Activated CD8-positive, alpha-beta memory T cell treated with anti-CD3 and anti-CD28 coated beads, Interleukin-2, amount 10 ng/mL, durations not matched to agents 7 days and 5 days (primary cell): ENCODE data around the gene ZNF121. TPM values are rescaled to one million over a fixed set of nuclear protein-coding genes. Genes with fewer than 3 reads are reported as not detected.
"Not testable (repeated sequence)": the region's sequence is repeated elsewhere in the genome, so short reads cannot be mapped to it uniquely, and the experiment has no call there.

Experiments
- ATAC-seq: fragments of 150-1000 bp; cut with Tn5 transposase; one replicate; pipeline ENCODE4 v1.10.0; 2021; ENCODE audit warnings: moderate library complexity
- CTCF ChIA-PET: fragments of 350-600 bp; sonication (Branson Sonifier 250); formaldehyde crosslinking; loops from one replicate; lab custom pipeline; 2021; ENCODE audit warnings: antibody characterized with exemption; lab: Charles Lee
- DNase-seq: peaks from one replicate; pipeline ENCODE4 v3.0.0-alpha.2; 2020
- H3K27ac Mint-ChIP-seq: one replicate; pipeline ENCODE4 v1.8.0; 2021; ENCODE audit warnings: mild to moderate bottlenecking, mixed read lengths
- H3K27me3 Mint-ChIP-seq: one replicate; pipeline ENCODE4 v1.8.0; 2021; ENCODE audit warnings: mixed read lengths
- H3K36me3 Mint-ChIP-seq: one replicate; pipeline ENCODE4 v1.8.0; 2021; ENCODE audit warnings: mild to moderate bottlenecking, mixed read lengths
- H3K4me1 Mint-ChIP-seq: one replicate; pipeline ENCODE4 v1.8.0; 2021; ENCODE audit warnings: mixed read lengths
- H3K4me3 Mint-ChIP-seq: one replicate; pipeline ENCODE4 v1.8.0; 2021; ENCODE audit warnings: mild to moderate bottlenecking, moderate library complexity, mixed read lengths
- H3K9me3 Mint-ChIP-seq: one replicate; pipeline ENCODE4 v1.8.0; 2022; ENCODE audit warnings: low read depth, mixed read lengths
- total RNA-seq, 2 experiments: library from RNA; stranded (reverse); gene quantifications; one replicate each; pipeline ENCODE4 v1.2.3, GENCODE V29; 2021

Gene ZNF121
- total RNA-seq, result 10 to 100 TPM; 53.9 to 55.7 TPM

GRCh38 chr19:9584073-9584833 is at the start of gene ZNF121:
Gene ZNF121, minus strand, starts transcription at chr19:9584504. Its CDS starts 16,407 bp downstream, at chr19:9568097.
- H3K4me1 Mint-ChIP-seq, result peaks cover 29% of the 10 kb centered on the region
- peak within 1 kb of the TSS; percentile 92 for H3K4me3 Mint-ChIP-seq
- H3K36me3 Mint-ChIP-seq, result peaks cover 35% of the 10 kb centered on the region
- H3K9me3 Mint-ChIP-seq, result peaks cover 10% of the 10 kb centered on the region
- peak; percentile 87 for ATAC-seq
- H3K27me3 Mint-ChIP-seq, result peaks cover 7% of the 10 kb centered on the region
- peak within 1 kb of the TSS; percentile 94 for H3K27ac Mint-ChIP-seq
- DNase-seq, result peak; percentile 89
- CTCF ChIA-PET, result interaction anchor here (0.6 to 3.1 kb wide), 7 partner anchors 35 to 379 kb away, joined by 3 to 14 read pairs (median 4); partner anchors contain the start of genes ZNF266, ZNF561 and ZNF846

GRCh38 chr19:9627856-9628255 is 43.6 kb upstream of the ZNF121 start:
- Mint-ChIP-seq H3K36me3 (peaks cover 14% of the 10 kb centered on the region), H3K4me3 (no peak overlapping the region), H3K9me3 (no peaks in the 10 kb centered on the region), H3K4me1 (peaks cover 8% of the 10 kb centered on the region), H3K27me3 (no peaks in the 10 kb centered on the region), H3K27ac (no peak overlapping the region)
- CTCF ChIA-PET, result interaction anchor here (1.0 kb wide), 1 partner anchor 41 kb away, joined by 3 read pairs; no protein-coding TSS in a partner anchor
- no peak for ATAC-seq
- DNase-seq, result no peak

- peak overlapping the region; percentile 43 for H3K4me3 Mint-ChIP-seq
- H3K9me3 Mint-ChIP-seq, result peaks cover 1% of the 10 kb centered on the region
- H3K27ac Mint-ChIP-seq, result peak overlapping the region; percentile 22
- peaks cover 30% of the 10 kb centered on the region for H3K36me3 Mint-ChIP-seq
- ATAC-seq (no peak), DNase-seq (no peak)
- H3K4me1 Mint-ChIP-seq, result peaks cover 27% of the 10 kb centered on the region
- CTCF ChIA-PET, result interaction anchor here (1.1 to 2.1 kb wide), 2 partner anchors 173 to 175 kb away, joined by 3 to 10 read pairs; no protein-coding TSS in a partner anchor
- no peaks in the 10 kb centered on the region for H3K27me3 Mint-ChIP-seq
Measured at GRCh38 chr19:9622531-9622930, 38.2 kb upstream of the ZNF121 start.

GRCh38 chr19:9621156-9622037 is 37.1 kb upstream of the ZNF121 start, which contains the start of gene ZNF561:
Gene ZNF561, minus strand, starts transcription at chr19:9621232. Its CDS starts 1,776 bp downstream, at chr19:9619456.
- no peaks in the 10 kb centered on the region for H3K27me3 Mint-ChIP-seq
- H3K4me3 Mint-ChIP-seq, result peak within 1 kb of the TSS; percentile 99
- H3K4me1 Mint-ChIP-seq, result peaks cover 27% of the 10 kb centered on the region
- ATAC-seq (peak; percentile 90), DNase-seq (peak; percentile 92)
- H3K9me3 Mint-ChIP-seq, result peaks cover 2% of the 10 kb centered on the region
- peak within 1 kb of the TSS; percentile 99 for H3K27ac Mint-ChIP-seq
- H3K36me3 Mint-ChIP-seq, result peaks cover 39% of the 10 kb centered on the region
- CTCF ChIA-PET, result interaction anchor here (1.0 to 2.1 kb wide), 6 partner anchors 35 to 186 kb away, joined by 3 to 10 read pairs (median 4); partner anchors contain the start of genes ZNF266 and ZNF846

GRCh38 chr19:9620842-9621155 is 36.5 kb upstream of the ZNF121 start:
- H3K4me1 Mint-ChIP-seq, result peaks cover 25% of the 10 kb centered on the region
- CTCF ChIA-PET, result interaction anchor here (2.7 kb wide), 1 partner anchor 37 kb away, joined by 6 read pairs; the partner anchor contains the start of gene ZNF121
- peak overlapping the region; percentile 99 for H3K4me3 Mint-ChIP-seq
- H3K27me3 Mint-ChIP-seq, result no peaks in the 10 kb centered on the region
- peak overlapping the region; percentile 99 for H3K27ac Mint-ChIP-seq
- no peak for ATAC-seq
- peaks cover 2% of the 10 kb centered on the region for H3K9me3 Mint-ChIP-seq
- DNase-seq, result no peak
- peaks cover 44% of the 10 kb centered on the region for H3K36me3 Mint-ChIP-seq

GRCh38 chr19:9615844-9616243 is 31.5 kb upstream of the ZNF121 start:
- Mint-ChIP-seq H3K4me3 (no peak overlapping the region), H3K4me1 (peaks cover 8% of the 10 kb centered on the region), H3K27me3 (no peaks in the 10 kb centered on the region), H3K9me3 (peaks cover 12% of the 10 kb centered on the region), H3K27ac (no peak overlapping the region), H3K36me3 (peaks cover 83% of the 10 kb centered on the region)
- DNase-seq (no peak), ATAC-seq (no peak)
- CTCF ChIA-PET, result interaction anchor here (1.2 kb wide), 1 partner anchor 29 kb away, joined by 4 read pairs; no protein-coding TSS in a partner anchor

GRCh38 chr19:9610484-9611113 is 26.3 kb upstream of the ZNF121 start:
- Mint-ChIP-seq H3K4me1 (no peaks in the 10 kb centered on the region), H3K27ac (no peak overlapping the region), H3K4me3 (no peak overlapping the region), H3K9me3 (peaks cover 32% of the 10 kb centered on the region), H3K27me3 (no peaks in the 10 kb centered on the region), H3K36me3 (peaks cover 81% of the 10 kb centered on the region)
- CTCF ChIA-PET, result no interaction called here
- ATAC-seq (no peak), DNase-seq (no peak)

- Mint-ChIP-seq H3K9me3 (peaks cover 36% of the 10 kb centered on the region), H3K27me3 (no peaks in the 10 kb centered on the region), H3K4me1 (no peaks in the 10 kb centered on the region), H3K4me3 (no peak overlapping the region), H3K27ac (no peak overlapping the region), H3K36me3 (peaks cover 67% of the 10 kb centered on the region)
- ATAC-seq, result no peak
- DNase-seq, result no peak
- CTCF ChIA-PET, result no interaction called here
Measured at GRCh38 chr19:9608912-9609311, 24.6 kb upstream of the ZNF121 start.

- ATAC-seq, result no peak
- no peak for DNase-seq
- H3K27ac Mint-ChIP-seq, result no peak overlapping the region
- H3K27me3 Mint-ChIP-seq, result peaks cover 2% of the 10 kb centered on the region
- peaks cover 4% of the 10 kb centered on the region for H3K9me3 Mint-ChIP-seq
- H3K36me3 Mint-ChIP-seq, result peaks cover 6% of the 10 kb centered on the region
- no peak overlapping the region for H3K4me3 Mint-ChIP-seq
- H3K4me1 Mint-ChIP-seq, result peaks cover 2% of the 10 kb centered on the region
- CTCF ChIA-PET, result no interaction called here
Measured at GRCh38 chr19:9597027-9597426, 12.7 kb upstream of the ZNF121 start.

GRCh38 chr19:9586764-9587163 is 2.5 kb upstream of the ZNF121 start:
- Mint-ChIP-seq H3K27me3 (peaks cover 7% of the 10 kb centered on the region), H3K9me3 (no peaks in the 10 kb centered on the region), H3K36me3 (peaks cover 10% of the 10 kb centered on the region), H3K27ac (no peak overlapping the region), H3K4me1 (peaks cover 14% of the 10 kb centered on the region), H3K4me3 (no peak overlapping the region)
- no peak for ATAC-seq
- DNase-seq, result peak; percentile 86
- CTCF ChIA-PET, result interaction anchor here (0.7 to 1.7 kb wide), 11 partner anchors 9 to 276 kb away, joined by 3 to 7 read pairs (median 4); partner anchors contain the start of genes ZNF561 and ZNF846

GRCh38 chr19:9582081-9582725 is 2.1 kb downstream of the ZNF121 start:
- ATAC-seq, result not testable (repeated sequence)
- Mint-ChIP-seq H3K4me1 (peaks cover 32% of the 10 kb centered on the region), H3K27ac (peak overlapping the region; percentile 67)

GRCh38 chr19:9580728-9581127 is 3.6 kb downstream of the ZNF121 start:
- H3K4me1 Mint-ChIP-seq, result peaks cover 35% of the 10 kb centered on the region
- no peaks in the 10 kb centered on the region for H3K27me3 Mint-ChIP-seq
- H3K9me3 Mint-ChIP-seq, result peaks cover 30% of the 10 kb centered on the region
- CTCF ChIA-PET, result no interaction called here
- DNase-seq (no peak), ATAC-seq (no peak)
- peaks cover 70% of the 10 kb centered on the region for H3K36me3 Mint-ChIP-seq
- no peak overlapping the region for H3K4me3 Mint-ChIP-seq
- no peak overlapping the region for H3K27ac Mint-ChIP-seq

More at GRCh38 chr19:9582081-9582725, 2.1 kb downstream of the ZNF121 start:
- Mint-ChIP-seq H3K4me3 (peak overlapping the region; percentile 56), H3K36me3 (peaks cover 55% of the 10 kb centered on the region), H3K9me3 (peaks cover 19% of the 10 kb centered on the region)
- DNase-seq, H3K27me3 Mint-ChIP-seq: not testable (repeated sequence)
- CTCF ChIA-PET, result interaction anchor here (1.4 to 3.1 kb wide), 2 partner anchors 214 to 258 kb away, joined by 3 to 14 read pairs; partner anchors contain the start of gene ZNF559
